BLaER1 treated with 17β-estradiol and CSF1 and Interleukin-3, amounts not matched to agents 10 nM and 100 nM (cell line): Measurements from ENCODE around the gene PTPRM.

ENCODE experiments used
- H3K27ac ChIP-seq, 11 experiments: shearing (Covaris generic); formaldehyde crosslinking; 2 replicates each; pipeline ENCODE4 v1.8.1; 2022
- H3K27me3 ChIP-seq, 11 experiments: shearing (Covaris generic); formaldehyde crosslinking; 2 replicates each; pipeline ENCODE4 v1.8.1; 2022
- H3K36me3 ChIP-seq, 11 experiments: shearing (Covaris generic); formaldehyde crosslinking; 2 replicates each; pipeline ENCODE4 v1.8.1; 2022
- H3K4me1 ChIP-seq, 10 experiments: shearing (Covaris generic); formaldehyde crosslinking; 2 replicates each; pipeline ENCODE4 v1.8.1; 2022
- H3K4me2 ChIP-seq, 11 experiments: shearing (Covaris generic); formaldehyde crosslinking; 2 replicates each; pipeline ENCODE4 v1.8.1; 2022
- H3K4me3 ChIP-seq, 10 experiments: shearing (Covaris generic); formaldehyde crosslinking; 2 replicates each; pipeline ENCODE4 v1.8.1; 2022
- H3K9ac ChIP-seq, 11 experiments: shearing (Covaris generic); formaldehyde crosslinking; 2 replicates each; pipeline ENCODE4 v1.8.1; 2022
- H3K9me3 ChIP-seq, 11 experiments: shearing (Covaris generic); formaldehyde crosslinking; replicated peaks in 1 of 11; 2 replicates each; pipeline ENCODE4 v1.8.1; 2022
- H4K20me1 ChIP-seq, 11 experiments: shearing (Covaris generic); formaldehyde crosslinking; 2 replicates each; pipeline ENCODE4 v1.8.1; 2022
- Cebpa-rat ChIP-seq, 11 experiments: shearing (Covaris generic); IDR thresholded peaks; 2 replicates each; pipeline ENCODE4 v1.8.1; 2022

PTPRM gene

GRCh38 chr18:8380926-8381325 is 813.8 kb downstream of the PTPRM start:
- no peaks in the 10 kb centered on the region for H3K4me1 ChIP-seq
- no peaks in the 10 kb centered on the region for H3K27me3 ChIP-seq
- no peaks in the 10 kb centered on the region for H3K9me3 ChIP-seq
- H3K9ac ChIP-seq: no peak overlapping the region
- H3K36me3 ChIP-seq: no peaks in the 10 kb centered on the region
- no peak for TF ChIP-seq Cebpa-rat (IDR thresholded peaks at IDR 0.05)
- H4K20me1 ChIP-seq: no peaks in the 10 kb centered on the region
- H3K4me3 ChIP-seq: no peak overlapping the region
- H3K27ac ChIP-seq: no peak overlapping the region
- H3K4me2 ChIP-seq: no peak overlapping the region

DNA sequence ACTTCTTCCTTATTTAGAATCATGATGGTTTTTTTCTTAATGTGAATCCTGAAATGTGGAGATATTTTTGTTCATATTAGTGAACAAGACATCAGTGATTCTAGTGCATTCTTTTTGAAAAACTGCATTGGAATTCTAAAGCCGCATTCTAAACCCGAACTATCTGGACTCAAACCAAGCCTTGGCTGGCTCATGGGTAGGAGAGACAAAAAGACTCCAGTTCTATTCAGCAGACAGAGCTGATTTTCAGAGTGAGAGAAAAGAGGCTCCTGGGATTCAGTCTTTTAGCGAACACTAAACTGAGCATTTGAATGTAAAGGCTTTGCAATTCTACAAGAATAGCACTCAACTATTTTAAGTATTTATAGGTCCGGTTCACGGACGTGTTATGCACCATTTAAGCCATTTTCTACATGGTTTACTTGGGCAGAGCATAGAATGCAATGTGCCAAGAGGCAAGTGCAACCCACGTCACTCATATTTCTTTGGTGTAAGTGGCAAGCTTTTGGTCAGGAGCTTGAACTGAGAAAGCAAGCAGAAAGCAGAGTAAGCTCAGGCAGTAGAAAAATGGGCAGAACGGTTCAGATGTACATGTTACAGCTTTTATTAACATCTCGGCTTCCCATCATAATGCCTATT is 814.8 kb downstream of the PTPRM start:
- Histone ChIP-seq H4K20me1 (no peaks in the 10 kb centered on the region), H3K36me3 (no peaks in the 10 kb centered on the region), H3K27me3 (no peaks in the 10 kb centered on the region), H3K4me3 (no peak overlapping the region), H3K9ac (no peak overlapping the region), H3K9me3 (no peaks in the 10 kb centered on the region), H3K27ac (no peak overlapping the region), H3K4me1 (no peaks in the 10 kb centered on the region), H3K4me2 (no peak overlapping the region)
- TF ChIP-seq Cebpa-rat (IDR thresholded peaks at IDR 0.05): no peak

DNA sequence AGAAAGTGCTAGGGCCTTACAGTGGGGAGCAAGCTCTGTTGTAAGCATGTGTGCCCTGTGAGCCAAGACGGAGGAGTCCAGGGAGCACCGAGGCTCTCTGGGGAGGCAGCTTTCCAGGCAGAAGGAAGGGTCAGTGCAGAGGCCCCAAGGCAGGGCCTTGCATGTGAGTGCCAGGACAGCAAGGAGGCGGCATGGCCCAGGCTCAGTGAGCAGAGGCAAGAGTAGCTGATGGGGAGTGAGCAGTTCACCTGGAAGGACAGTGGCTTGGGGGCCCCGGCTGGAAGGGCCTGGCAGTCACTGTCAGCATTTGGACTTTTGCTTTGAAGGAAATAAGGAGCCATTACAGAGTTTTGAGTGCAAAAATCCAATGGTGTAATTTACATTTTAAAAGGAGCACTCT is 818.3 kb downstream of the PTPRM start:
- no peak overlapping the region for H3K9ac ChIP-seq
- no peak overlapping the region for H3K27ac ChIP-seq
- H4K20me1 ChIP-seq: no peaks in the 10 kb centered on the region
- H3K9me3 ChIP-seq: no peaks in the 10 kb centered on the region
- no peaks in the 10 kb centered on the region for H3K4me1 ChIP-seq
- no peaks in the 10 kb centered on the region for H3K27me3 ChIP-seq
- no peaks in the 10 kb centered on the region for H3K36me3 ChIP-seq
- no peak overlapping the region for H3K4me2 ChIP-seq
- TF ChIP-seq Cebpa-rat (IDR thresholded peaks at IDR 0.05): no peak
- no peak overlapping the region for H3K4me3 ChIP-seq

GRCh38 chr18:8386669-8387380 is 819.7 kb downstream of the PTPRM start:
- Histone ChIP-seq H3K4me2 (no peak overlapping the region), H3K27ac (no peak overlapping the region), H3K9ac (no peak overlapping the region), H3K36me3 (no peaks in the 10 kb centered on the region), H3K27me3 (no peaks in the 10 kb centered on the region), H4K20me1 (no peaks in the 10 kb centered on the region), H3K4me3 (no peak overlapping the region), H3K4me1 (no peaks in the 10 kb centered on the region), H3K9me3 (no peaks in the 10 kb centered on the region)
- TF ChIP-seq Cebpa-rat (IDR thresholded peaks at IDR 0.05): no peak

- no peaks in the 10 kb centered on the region for H3K27me3 ChIP-seq
- no peaks in the 10 kb centered on the region for H4K20me1 ChIP-seq
- no peaks in the 10 kb centered on the region for H3K9me3 ChIP-seq
- no peak overlapping the region for H3K4me2 ChIP-seq
- H3K9ac ChIP-seq: no peak overlapping the region
- no peak for TF ChIP-seq Cebpa-rat (IDR thresholded peaks at IDR 0.05)
- no peaks in the 10 kb centered on the region for H3K36me3 ChIP-seq
- H3K4me1 ChIP-seq: no peaks in the 10 kb centered on the region
- no peak overlapping the region for H3K4me3 ChIP-seq
- no peak overlapping the region for H3K27ac ChIP-seq
Observed at GRCh38 chr18:8389391-8390340, 822.5 kb downstream of the PTPRM start.

GRCh38 chr18:8391068-8391467 is 824.0 kb downstream of the PTPRM start:
- Histone ChIP-seq H3K4me2 (no peak overlapping the region), H3K4me3 (no peak overlapping the region), H3K27me3 (no peaks in the 10 kb centered on the region), H3K27ac (no peak overlapping the region), H3K9me3 (no peaks in the 10 kb centered on the region), H3K36me3 (no peaks in the 10 kb centered on the region), H4K20me1 (no peaks in the 10 kb centered on the region), H3K9ac (no peak overlapping the region), H3K4me1 (no peaks in the 10 kb centered on the region)
- no peak for TF ChIP-seq Cebpa-rat (IDR thresholded peaks at IDR 0.05)

DNA sequence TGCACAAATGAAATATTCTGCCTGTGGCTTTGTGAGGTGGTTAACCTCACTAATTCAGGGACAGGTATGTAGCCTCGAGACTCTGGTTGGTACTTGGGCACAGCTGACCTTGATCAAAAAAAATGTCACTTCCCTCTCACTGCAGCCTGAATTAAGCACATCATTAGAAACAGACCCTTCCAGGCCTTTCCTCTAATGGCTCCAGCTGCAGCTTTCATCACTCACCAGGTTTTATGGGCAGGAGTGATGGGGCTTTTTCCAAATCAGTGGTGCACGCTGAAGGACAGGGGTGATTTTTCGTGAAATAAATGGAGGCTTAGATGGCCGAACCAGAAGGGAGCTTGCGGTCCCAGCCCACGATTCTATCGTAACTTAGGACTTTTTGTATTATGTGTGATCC is 829.1 kb downstream of the PTPRM start:
- no peaks in the 10 kb centered on the region for H3K9me3 ChIP-seq

DNA sequence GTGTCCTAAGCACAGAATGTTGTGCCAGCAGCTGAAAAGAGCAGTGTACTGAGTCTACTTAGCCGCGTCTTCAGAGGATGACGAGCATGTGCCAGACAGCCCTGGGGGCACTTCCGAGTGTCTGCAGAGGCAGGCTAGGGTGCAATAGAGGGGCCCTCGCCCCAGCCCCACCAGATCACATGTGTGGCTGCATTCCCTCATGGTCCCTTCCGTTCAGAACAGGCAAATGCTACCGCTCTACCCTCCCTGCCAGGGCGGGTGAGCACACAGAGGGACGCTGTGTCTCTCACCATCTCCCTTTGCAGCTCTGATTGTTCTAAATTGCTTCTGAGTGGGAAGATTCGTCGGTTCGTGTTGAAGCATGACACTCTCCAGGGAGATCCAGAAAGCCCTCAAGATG is 829.9 kb downstream of the PTPRM start:
- H3K4me2 ChIP-seq: no peak overlapping the region
- H3K4me3 ChIP-seq: no peak overlapping the region
- no peaks in the 10 kb centered on the region for H3K4me1 ChIP-seq
- TF ChIP-seq Cebpa-rat (IDR thresholded peaks at IDR 0.05): no peak
- H3K27ac ChIP-seq: no peak overlapping the region
- no peaks in the 10 kb centered on the region for H4K20me1 ChIP-seq
- no peaks in the 10 kb centered on the region for H3K9me3 ChIP-seq
- no peaks in the 10 kb centered on the region for H3K27me3 ChIP-seq
- H3K9ac ChIP-seq: no peak overlapping the region
- H3K36me3 ChIP-seq: no peaks in the 10 kb centered on the region

More for the DNA sequence above, 829.1 kb downstream of the PTPRM start:
- H3K36me3 ChIP-seq: no peaks in the 10 kb centered on the region
- H3K27me3 ChIP-seq: no peaks in the 10 kb centered on the region
- H3K4me3 ChIP-seq: no peak overlapping the region
- TF ChIP-seq Cebpa-rat (IDR thresholded peaks at IDR 0.05): no peak
- H3K4me2 ChIP-seq: no peak overlapping the region
- no peaks in the 10 kb centered on the region for H3K4me1 ChIP-seq
- H4K20me1 ChIP-seq: no peaks in the 10 kb centered on the region
- H3K9ac ChIP-seq: no peak overlapping the region
- no peak overlapping the region for H3K27ac ChIP-seq

DNA sequence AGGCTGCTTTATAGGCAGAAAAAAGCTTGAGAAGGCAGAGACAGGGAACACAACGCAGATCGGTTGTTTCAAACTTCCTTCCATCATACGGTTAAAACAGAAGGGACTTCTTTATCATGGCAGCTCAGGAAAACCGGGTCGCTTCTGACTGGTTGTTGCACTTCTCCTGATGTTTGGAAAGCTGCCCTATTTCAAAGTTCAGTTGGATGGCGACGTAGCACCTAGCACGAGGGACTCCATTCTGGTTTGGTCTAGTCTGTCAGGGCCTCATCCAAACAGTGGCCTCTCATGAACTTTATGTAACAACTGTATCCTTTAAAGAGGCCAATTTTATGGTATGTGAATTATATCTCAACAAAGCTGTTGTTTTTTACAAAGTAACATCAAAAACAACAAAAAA is 832.0 kb downstream of the PTPRM start:
- Histone ChIP-seq H3K4me1 (no peaks in the 10 kb centered on the region), H3K27me3 (no peaks in the 10 kb centered on the region)

More for the DNA sequence above, 832.0 kb downstream of the PTPRM start:
- Histone ChIP-seq H3K4me2 (no peak overlapping the region), H4K20me1 (no peaks in the 10 kb centered on the region), H3K36me3 (no peaks in the 10 kb centered on the region), H3K27ac (no peak overlapping the region), H3K9ac (no peak overlapping the region), H3K9me3 (no peaks in the 10 kb centered on the region), H3K4me3 (no peak overlapping the region)
- no peak for TF ChIP-seq Cebpa-rat (IDR thresholded peaks at IDR 0.05)
